HepG2 (cell line): ENCODE results near the gene EVC. TPM values are rescaled to one million over a fixed set of nuclear protein-coding genes. Genes with fewer than 3 reads are reported as not detected.

Source experiments
- ATAC-seq: fragments of 200-7000 bp; cut with Tn5 transposase; 3 replicates; pipeline ENCODE4 v1.9.1; 2020; ENCODE audit warnings: mild to moderate bottlenecking, moderate library complexity
- BruUV-seq: library from RNA; stranded (reverse); fragments of 400-500 nt; replicated peaks from 2 replicates; lab custom pipeline; 2021; lab: Mats Ljungman, UMichigan
- CTCF ChIA-PET: fragments of 300-600 bp; formaldehyde crosslinking; extraction: SDS; loops from one replicate; lab custom pipeline; 2021; ENCODE audit warnings: low total read pairs, inconsistent platforms, low intra/inter-chr PET ratio; lab: Yijun Ruan, JAX
- POLR2A ChIA-PET: fragments of 350-600 bp; sonication (Branson Sonifier 250); formaldehyde crosslinking; loops from one replicate; lab custom pipeline; 2020; ENCODE audit warnings: antibody characterized with exemption, inconsistent platforms; lab: Yijun Ruan, JAX
- DNase-seq: peaks from one replicate; pipeline ENCODE4 v3.0.0-alpha.2; 2015; ENCODE audit warnings: low spot score
- FAIRE-seq: peaks from 3 replicates; lab custom pipeline; 2011; peaks lifted over from hg19 to GRCh38; lab: Jason Lieb, UNC
- H2AFZ ChIP-seq: one replicate; pipeline ENCODE4 v1.6.1; 2011; ENCODE audit warnings: low read length, inconsistent platforms
- H3K27ac ChIP-seq: fragments of 300-600 bp; 3 replicates; pipeline ENCODE4 v1.8.0; 2011; ENCODE audit warnings: mixed run types, mild to moderate bottlenecking, mixed read lengths, low read length, inconsistent platforms; ENCODE audit not compliant: insufficient read depth; ENCODE audit errors: extremely low read length
- H3K27me3 ChIP-seq, 2 experiments: fragments of 200-600 bp in 1 of 2; 2 replicates in 1 of 2; 3 replicates in 1 of 2; pipeline versions ENCODE4 v1.6.0 to v1.8.0; 2011; ENCODE audit warnings: low read length in 2 of 2, mild to moderate bottlenecking in 2 of 2, moderate library complexity in 2 of 2, inconsistent platforms in 1 of 2; ENCODE audit not compliant: insufficient read depth in 2 of 2, control insufficient read depth in 1 of 2
- H3K36me3 ChIP-seq, 2 experiments: fragments of 200-600 bp in 1 of 2; replicated peaks in 1 of 2; 2 replicates in 1 of 2; 3 replicates in 1 of 2; pipeline versions ENCODE4 v1.5.1 to v1.8.0; 2011; ENCODE audit warnings: low read length in 2 of 2, inconsistent platforms in 1 of 2; ENCODE audit not compliant: insufficient read depth in 2 of 2, control insufficient read depth in 1 of 2
- H3K4me1 ChIP-seq: 2 replicates; pipeline ENCODE4 v1.5.1; 2012; ENCODE audit warnings: low read length, inconsistent platforms; ENCODE audit not compliant: insufficient read depth
- H3K4me2 ChIP-seq: 2 replicates; pipeline ENCODE4 v1.6.0; 2011; ENCODE audit warnings: low read depth, low read length, inconsistent platforms
- H3K4me3 ChIP-seq, 3 experiments: fragments of 200-600 bp in 1 of 3; sonication (generic), shearing (Covaris generic) in 1 of 3; replicated peaks in 1 of 3; 2 replicates each; pipeline ENCODE4 v1.5.1; 2011 to 2016; ENCODE audit warnings: low read length in 3 of 3, inconsistent platforms in 2 of 3, low read depth in 2 of 3, mild to moderate bottlenecking in 2 of 3, control low read depth in 1 of 3, mixed read lengths in 1 of 3; ENCODE audit not compliant: insufficient read depth in 1 of 3
- H3K79me2 ChIP-seq: one replicate; pipeline ENCODE4 v1.6.1; 2011; ENCODE audit warnings: low read length, inconsistent platforms; ENCODE audit not compliant: insufficient read depth
- H3K9ac ChIP-seq: 2 replicates; pipeline ENCODE4 v1.6.0; 2011; ENCODE audit warnings: mild to moderate bottlenecking, low read depth, low read length, inconsistent platforms; ENCODE audit not compliant: insufficient read depth
- H3K9me3 ChIP-seq: 2 replicates; pipeline ENCODE4 v1.5.1; 2012; ENCODE audit warnings: mild to moderate bottlenecking, low read length
- H4K20me1 ChIP-seq: 2 replicates; pipeline ENCODE4 v1.6.0; 2011; ENCODE audit warnings: inconsistent platforms, mild to moderate bottlenecking, low read length, moderate library complexity; ENCODE audit not compliant: insufficient read depth
- BRD4 ChIP-seq: sonication (generic); formaldehyde crosslinking; IDR thresholded peaks from 2 replicates; pipeline ENCODE4 v1.4.0; 2020; ENCODE audit warnings: missing genetic modification reagents
- LBX2 ChIP-seq: sonication (generic); formaldehyde crosslinking; IDR thresholded peaks from 2 replicates; pipeline ENCODE4 v1.5.0; 2020; ENCODE audit warnings: missing genetic modification reagents, mild to moderate bottlenecking, borderline replicate concordance
- PHF8 ChIP-seq: sonication (generic); formaldehyde crosslinking; IDR thresholded peaks from 2 replicates; pipeline ENCODE4 v1.5.0; 2020; ENCODE audit warnings: missing genetic modification reagents
- THAP11 ChIP-seq: IDR thresholded peaks from 2 replicates; pipeline ENCODE4 v1.6.1; 2016; ENCODE audit warnings: missing biosample characterization, missing genetic modification reagents
- ZBTB4 ChIP-seq: sonication (generic); formaldehyde crosslinking; IDR thresholded peaks from 2 replicates; pipeline ENCODE4 v1.4.0; 2020; ENCODE audit warnings: missing genetic modification reagents, mild to moderate bottlenecking, borderline replicate concordance
- ZEB1 ChIP-seq: IDR thresholded peaks from 2 replicates; pipeline ENCODE4 v1.6.1; 2012; ENCODE audit warnings: mild to moderate bottlenecking, low read depth, inconsistent platforms; ENCODE audit not compliant: insufficient replicate concordance
- ZNF512B ChIP-seq: sonication (generic); formaldehyde crosslinking; IDR thresholded peaks from 2 replicates; pipeline ENCODE4 v1.5.1; 2020; ENCODE audit warnings: missing genetic modification reagents, mild to moderate bottlenecking, borderline replicate concordance
- ZNF605 ChIP-seq: sonication (generic); formaldehyde crosslinking; IDR thresholded peaks from 2 replicates; pipeline ENCODE4 v1.8.0; 2022; ENCODE audit warnings: mild to moderate bottlenecking, missing genetic modification reagents
- WGBS: methylation state at CpG from one replicate; pipeline ENCODE4 v1.1.6; 2017; ENCODE audit warnings: low lambda C conversion rate; 5-methylcytosine and 5-hydroxymethylcytosine counted together
- in situ Hi-C: cut with HindIII; loops from 2 replicates; pipeline ENCODE4 v1.10.0; 2017; ENCODE audit warnings: low pct_unique_long_range_greater_than_20kb; ENCODE audit not compliant: extremely low pct_ligation_motif_present
- intact Hi-C: fragments of 100-400 bp; cut with micrococcal nuclease; formaldehyde crosslinking; loops from one replicate; pipeline ENCODE4 v1.10.0; 2022; ENCODE audit not compliant: unreplicated experiment
- polyA plus RNA-seq, 8 experiments: library from polyadenylated mRNA; depleted of rRNA in 3 of 8; stranded (reverse) in 7 of 8; unstranded in 1 of 8; fragments of >200 nt; fragmentation: Illumina TruSeq in 4 of 8; extraction: Trizol in 4 of 8; gene quantifications; 2 replicates each; pipeline versions ENCODE4 v1.2.1 to v1.2.3, GENCODE V29; 2011 to 2016; ENCODE audit warnings: low read depth in 4 of 8, missing spikeins in 1 of 8, mixed read lengths in 1 of 8; ENCODE audit not compliant: insufficient read depth in 1 of 8
- total RNA-seq, 5 experiments: library from RNA; depleted of rRNA; stranded (reverse); fragments of >200 nt; fragmentation: Illumina TruSeq; extraction: Trizol; gene quantifications; 2 replicates each; pipeline ENCODE4 v1.2.3, GENCODE V29; 2016; ENCODE audit warnings: low read depth in 1 of 5
- TF ChIP-seq, protein P1 (sequence below): sonication (generic); formaldehyde crosslinking; IDR thresholded peaks from 2 replicates; pipeline ENCODE4 v1.4.0; 2020; ENCODE audit warnings: missing genetic modification reagents, borderline replicate concordance

EVC gene
- total and polyA plus RNA-seq, 2 of the 13 experiments (the other 11 are each of a cell fraction or from before 2014, with no cell fraction given), result 3.1 to 4.9 TPM

DNA sequence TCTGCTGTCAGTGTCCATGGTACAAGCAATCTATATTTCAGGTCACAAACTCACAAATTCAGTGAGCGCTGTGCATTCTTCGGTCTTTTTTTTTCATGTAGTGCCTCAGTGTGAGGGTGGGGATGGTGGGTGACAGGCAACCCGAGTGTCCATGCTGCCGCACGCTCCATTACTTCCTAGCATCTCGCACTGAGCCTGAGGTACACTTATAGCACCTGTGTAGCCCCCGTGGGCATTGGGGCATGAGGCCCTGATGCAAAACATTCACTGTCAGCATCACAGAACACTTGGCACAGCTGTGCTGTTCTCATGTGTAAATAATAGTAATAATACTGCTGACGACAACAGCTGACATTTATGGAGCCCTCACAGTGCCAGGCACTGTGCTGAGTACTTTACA lies 34.2 kb upstream of the EVC start:
- Histone ChIP-seq H3K4me1 (no peaks in the 10 kb centered on the region), H2AFZ (no peak overlapping the region), H3K79me2 (no peaks in the 10 kb centered on the region), H3K9me3 (no peaks in the 10 kb centered on the region), H4K20me1 (no peaks in the 10 kb centered on the region), H3K4me3 (no peak overlapping the region), H3K27ac (no peak overlapping the region), H3K4me2 (no peak overlapping the region), H3K36me3 (no peaks in the 10 kb centered on the region), H3K9ac (no peak overlapping the region), H3K27me3 (peaks cover 0 to 6% of the 10 kb centered on the region in 2 experiments; a peak in 2 of 5 replicates)
- ATAC-seq (no peak), FAIRE-seq (no peak), DNase-seq (no peak)
- no peak for TF ChIP-seq LBX2 (CRISPR knock-in tag)
- TF ChIP-seq BRD4 (CRISPR knock-in tag), result no peak
- no peak for TF ChIP-seq THAP11 (CRISPR knock-in tag)
- no peak for TF ChIP-seq PHF8 (CRISPR knock-in tag)
- TF ChIP-seq ZBTB4, result no peak
- TF ChIP-seq ZNF605 (CRISPR knock-in tag), result no peak
- no peak for TF ChIP-seq ZEB1
- TF ChIP-seq, protein P1, sequence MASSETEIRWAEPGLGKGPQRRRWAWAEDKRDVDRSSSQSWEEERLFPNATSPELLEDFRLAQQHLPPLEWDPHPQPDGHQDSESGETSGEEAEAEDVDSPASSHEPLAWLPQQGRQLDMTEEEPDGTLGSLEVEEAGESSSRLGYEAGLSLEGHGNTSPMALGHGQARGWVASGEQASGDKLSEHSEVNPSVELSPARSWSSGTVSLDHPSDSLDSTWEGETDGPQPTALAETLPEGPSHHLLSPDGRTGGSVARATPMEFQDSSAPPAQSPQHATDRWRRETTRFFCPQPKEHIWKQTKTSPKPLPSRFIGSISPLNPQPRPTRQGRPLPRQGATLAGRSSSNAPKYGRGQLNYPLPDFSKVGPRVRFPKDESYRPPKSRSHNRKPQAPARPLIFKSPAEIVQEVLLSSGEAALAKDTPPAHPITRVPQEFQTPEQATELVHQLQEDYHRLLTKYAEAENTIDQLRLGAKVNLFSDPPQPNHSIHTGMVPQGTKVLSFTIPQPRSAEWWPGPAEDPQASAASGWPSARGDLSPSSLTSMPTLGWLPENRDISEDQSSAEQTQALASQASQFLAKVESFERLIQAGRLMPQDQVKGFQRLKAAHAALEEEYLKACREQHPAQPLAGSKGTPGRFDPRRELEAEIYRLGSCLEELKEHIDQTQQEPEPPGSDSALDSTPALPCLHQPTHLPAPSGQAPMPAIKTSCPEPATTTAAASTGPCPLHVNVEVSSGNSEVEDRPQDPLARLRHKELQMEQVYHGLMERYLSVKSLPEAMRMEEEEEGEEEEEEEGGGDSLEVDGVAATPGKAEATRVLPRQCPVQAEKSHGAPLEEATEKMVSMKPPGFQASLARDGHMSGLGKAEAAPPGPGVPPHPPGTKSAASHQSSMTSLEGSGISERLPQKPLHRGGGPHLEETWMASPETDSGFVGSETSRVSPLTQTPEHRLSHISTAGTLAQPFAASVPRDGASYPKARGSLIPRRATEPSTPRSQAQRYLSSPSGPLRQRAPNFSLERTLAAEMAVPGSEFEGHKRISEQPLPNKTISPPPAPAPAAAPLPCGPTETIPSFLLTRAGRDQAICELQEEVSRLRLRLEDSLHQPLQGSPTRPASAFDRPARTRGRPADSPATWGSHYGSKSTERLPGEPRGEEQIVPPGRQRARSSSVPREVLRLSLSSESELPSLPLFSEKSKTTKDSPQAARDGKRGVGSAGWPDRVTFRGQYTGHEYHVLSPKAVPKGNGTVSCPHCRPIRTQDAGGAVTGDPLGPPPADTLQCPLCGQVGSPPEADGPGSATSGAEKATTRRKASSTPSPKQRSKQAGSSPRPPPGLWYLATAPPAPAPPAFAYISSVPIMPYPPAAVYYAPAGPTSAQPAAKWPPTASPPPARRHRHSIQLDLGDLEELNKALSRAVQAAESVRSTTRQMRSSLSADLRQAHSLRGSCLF, result no peak
- TF ChIP-seq ZNF512B (CRISPR knock-in tag), result no peak
- intact Hi-C loops, result no loop called here
- WGBS, result 54% methylated on average over 7 of the region's 8 CpGs
- CTCF ChIA-PET, result no interaction called here
- no TSS peak for BruUV-seq
- POLR2A ChIA-PET, result no interaction called here
- in situ Hi-C loops, result no loop called here
